ENCODE results near the gene FRMD5. TPM values are rescaled to one million over a fixed set of nuclear protein-coding genes. Genes with fewer than 3 reads are reported as not detected.

The FRMD5 gene
- total and polyA plus RNA-seq, 7 donors: under 0.01 to 0.01 TPM; not detected in 5

DNA sequence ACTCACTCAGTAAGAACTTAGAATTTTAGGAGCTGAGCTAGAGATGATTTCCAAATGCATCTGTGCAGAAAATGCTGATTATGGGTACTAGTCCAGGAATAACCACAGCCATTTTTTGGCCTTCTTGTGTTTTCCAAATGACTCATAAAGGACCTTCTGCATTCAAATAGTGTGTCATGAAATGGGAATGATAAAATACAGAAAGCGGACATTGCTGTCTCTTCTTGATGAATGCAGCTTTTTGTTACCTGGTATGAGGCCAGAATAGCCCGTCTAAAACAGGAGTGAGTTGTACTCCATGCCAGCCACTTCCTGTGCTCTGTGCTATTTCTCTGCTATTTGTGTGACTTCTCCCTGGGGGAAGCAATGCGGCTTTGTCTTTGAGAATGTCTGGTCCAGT, 20.5 kb upstream of the FRMD5 start:
- ATAC-seq (no peak), DNase-seq (no peak)
- H3K27me3 ChIP-seq (ENCODE audit: insufficient read depth in 3 of 3, low read length in 2 of 3): peaks cover 0 to 30% (median 0%) of the 10 kb centered on the region in 3 donors
- no peak overlapping the region for H3K4me3 ChIP-seq
- no peaks in the 10 kb centered on the region for H3K36me3 ChIP-seq (ENCODE audit: insufficient read depth in 1 of 2, low read depth in 1 of 2)
- TF ChIP-seq, protein P1, sequence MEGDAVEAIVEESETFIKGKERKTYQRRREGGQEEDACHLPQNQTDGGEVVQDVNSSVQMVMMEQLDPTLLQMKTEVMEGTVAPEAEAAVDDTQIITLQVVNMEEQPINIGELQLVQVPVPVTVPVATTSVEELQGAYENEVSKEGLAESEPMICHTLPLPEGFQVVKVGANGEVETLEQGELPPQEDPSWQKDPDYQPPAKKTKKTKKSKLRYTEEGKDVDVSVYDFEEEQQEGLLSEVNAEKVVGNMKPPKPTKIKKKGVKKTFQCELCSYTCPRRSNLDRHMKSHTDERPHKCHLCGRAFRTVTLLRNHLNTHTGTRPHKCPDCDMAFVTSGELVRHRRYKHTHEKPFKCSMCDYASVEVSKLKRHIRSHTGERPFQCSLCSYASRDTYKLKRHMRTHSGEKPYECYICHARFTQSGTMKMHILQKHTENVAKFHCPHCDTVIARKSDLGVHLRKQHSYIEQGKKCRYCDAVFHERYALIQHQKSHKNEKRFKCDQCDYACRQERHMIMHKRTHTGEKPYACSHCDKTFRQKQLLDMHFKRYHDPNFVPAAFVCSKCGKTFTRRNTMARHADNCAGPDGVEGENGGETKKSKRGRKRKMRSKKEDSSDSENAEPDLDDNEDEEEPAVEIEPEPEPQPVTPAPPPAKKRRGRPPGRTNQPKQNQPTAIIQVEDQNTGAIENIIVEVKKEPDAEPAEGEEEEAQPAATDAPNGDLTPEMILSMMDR (IDR thresholded peaks at IDR 0.05): no peak
- H3K4me1 ChIP-seq: no peaks in the 10 kb centered on the region
- 16 to 36% (median 19%) methylated on average over 3 of the region's 3 CpGs for whole genome bisulfite sequencing, 3 donors
- H3K9me3 ChIP-seq: no peaks in the 10 kb centered on the region
- intact Hi-C loops (cut with DNase I): loop anchor here in 1 of 2 donors (10.0 kb wide), 1 partner anchor 331 kb away; no protein-coding TSS in a partner anchor
- no peak overlapping the region for H3K27ac ChIP-seq

- intact Hi-C loops (cut with DNase I): no loop called here
- Histone ChIP-seq H3K4me1 (no peaks in the 10 kb centered on the region), H3K4me3 (no peak overlapping the region), H3K36me3 (ENCODE audit: insufficient read depth in 1 of 2, low read depth in 1 of 2) (no peaks in the 10 kb centered on the region), H3K27ac (no peak overlapping the region), H3K27me3 (ENCODE audit: insufficient read depth in 3 of 3, low read length in 2 of 3) (peaks cover 0 to 15% (median 0%) of the 10 kb centered on the region in 3 donors), H3K9me3 (no peaks in the 10 kb centered on the region)
- TF ChIP-seq, protein P1 (IDR thresholded peaks at IDR 0.05): no peak
- DNase-seq (no peak), ATAC-seq (no peak)
- 89 to 94% (median 90%) methylated on average over 2 of the region's 2 CpGs for WGBS, 3 donors
Observed at GRCh38 chr15:44208956-44209355, 13.9 kb upstream of the FRMD5 start.

DNA sequence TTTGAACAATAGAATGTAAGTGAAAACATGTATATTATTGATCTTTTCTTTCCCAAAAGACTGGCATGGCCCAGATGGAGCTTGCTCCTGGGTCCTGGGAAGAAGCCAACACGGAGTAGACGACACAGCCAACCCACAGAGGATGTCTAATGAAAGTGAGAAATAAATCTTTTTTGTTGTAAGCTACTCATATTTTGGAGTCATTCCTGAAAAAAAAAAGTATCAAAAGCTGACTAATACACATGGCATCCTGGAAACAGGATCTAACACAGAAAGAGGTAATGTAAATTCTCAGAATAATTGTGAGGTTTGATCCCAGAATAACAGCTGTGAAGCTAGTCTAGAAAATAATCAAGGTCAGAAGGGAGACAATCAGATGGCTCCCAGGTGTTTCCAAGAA, 12.6 kb upstream of the FRMD5 start:
- no peak overlapping the region for H3K4me3 ChIP-seq
- DNase-seq (no peak), ATAC-seq (no peak)
- H3K4me1 ChIP-seq: no peaks in the 10 kb centered on the region
- no peaks in the 10 kb centered on the region for H3K36me3 ChIP-seq (ENCODE audit: insufficient read depth in 1 of 2, low read depth in 1 of 2)
- no peak overlapping the region for H3K27ac ChIP-seq
- WGBS, 3 donors: 14 to 41% (median 19%) methylated on average over 2 of the region's 2 CpGs
- TF ChIP-seq, protein P1 (IDR thresholded peaks at IDR 0.05): no peak
- H3K9me3 ChIP-seq: no peaks in the 10 kb centered on the region
- intact Hi-C loops (cut with DNase I): no loop called here
- peaks cover 0 to 9% (median 0%) of the 10 kb centered on the region in 3 donors for H3K27me3 ChIP-seq (ENCODE audit: insufficient read depth in 3 of 3, low read length in 2 of 3)

- WGBS, 3 donors: 68 to 73% (median 69%) methylated on average over 3 of the region's 3 CpGs
- ATAC-seq: no peak
- Histone ChIP-seq H3K4me1 (peaks cover 5% of the 10 kb centered on the region), H3K36me3 (ENCODE audit: insufficient read depth in 1 of 2, low read depth in 1 of 2) (no peaks in the 10 kb centered on the region), H3K9me3 (no peaks in the 10 kb centered on the region), H3K4me3 (no peak overlapping the region), H3K27me3 (ENCODE audit: insufficient read depth in 3 of 3, low read length in 2 of 3) (peaks cover 5 to 29% (median 7%) of the 10 kb centered on the region in 3 donors), H3K27ac (no peak overlapping the region)
- intact Hi-C loops (cut with DNase I): no loop called here
- no peak for DNase-seq
- TF ChIP-seq, protein P1 (IDR thresholded peaks at IDR 0.05): no peak
Observed at GRCh38 chr15:44199393-44199792, 4.3 kb upstream of the FRMD5 start.

Data from psoas muscle (tissue), 8 donors.